ENCODE results near the gene ITGA7. TPM values are rescaled to one million over a fixed set of nuclear protein-coding genes. Genes with fewer than 3 reads are reported as not detected.

The ITGA7 gene
- total RNA-seq, 1 experiment from 2014 or later: 14.7 TPM

DNA sequence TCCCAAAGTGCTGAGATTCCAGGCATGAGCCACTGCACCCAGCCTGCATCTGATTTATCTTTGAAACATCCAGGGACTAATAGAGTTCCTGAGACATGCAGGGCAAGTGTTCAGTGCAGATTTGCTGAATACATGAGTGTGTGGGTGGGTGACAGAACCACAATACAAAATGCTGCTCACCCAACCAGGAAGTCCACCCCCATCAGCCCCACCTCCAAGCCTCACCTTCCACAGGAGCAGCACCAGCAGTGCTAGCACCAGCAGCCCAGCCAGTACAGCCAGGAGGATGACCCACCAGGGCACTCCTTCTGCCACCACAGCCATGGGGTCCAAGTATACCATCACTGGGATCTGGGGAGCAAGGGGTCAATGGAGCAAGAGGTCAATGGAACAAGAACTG lies 20.0 kb downstream of the ITGA7 start:
- POLR2A ChIA-PET (ENCODE audit: low non-redundant PET): interaction anchor here (0.7 kb wide), 1 partner anchor 8 kb away, joined by 6 read pairs; no protein-coding TSS in a partner anchor
- Histone ChIP-seq H3K27me3 (replicated peaks; ENCODE audit: insufficient read depth, low read depth, low read length, poor library complexity) (no peaks in the 10 kb centered on the region), H3K4me3 (ENCODE audit: low read depth, low read length, poor library complexity, severe bottlenecking) (no peak overlapping the region), H3K36me3 (ENCODE audit: insufficient read depth, low read length, poor library complexity, severe bottlenecking) (no peaks in the 10 kb centered on the region), H3K9me3 (ENCODE audit: low read depth, low read length, poor library complexity, severe bottlenecking) (no peaks in the 10 kb centered on the region), H3K4me1 (ENCODE audit: insufficient read depth, low read length, poor library complexity, severe bottlenecking) (no peaks in the 10 kb centered on the region), H3K27ac (ENCODE audit: low read depth, low read length, poor library complexity, severe bottlenecking) (no peak overlapping the region)
- DNase-seq (ENCODE audit: low spot score): no peak
- CTCF ChIA-PET: no interaction called here
- intact Hi-C loops (cut with micrococcal nuclease; ENCODE audit: unreplicated experiment): no loop called here
- BruUV-seq (replicated peaks): no TSS peak
- TF ChIP-seq, protein P1, sequence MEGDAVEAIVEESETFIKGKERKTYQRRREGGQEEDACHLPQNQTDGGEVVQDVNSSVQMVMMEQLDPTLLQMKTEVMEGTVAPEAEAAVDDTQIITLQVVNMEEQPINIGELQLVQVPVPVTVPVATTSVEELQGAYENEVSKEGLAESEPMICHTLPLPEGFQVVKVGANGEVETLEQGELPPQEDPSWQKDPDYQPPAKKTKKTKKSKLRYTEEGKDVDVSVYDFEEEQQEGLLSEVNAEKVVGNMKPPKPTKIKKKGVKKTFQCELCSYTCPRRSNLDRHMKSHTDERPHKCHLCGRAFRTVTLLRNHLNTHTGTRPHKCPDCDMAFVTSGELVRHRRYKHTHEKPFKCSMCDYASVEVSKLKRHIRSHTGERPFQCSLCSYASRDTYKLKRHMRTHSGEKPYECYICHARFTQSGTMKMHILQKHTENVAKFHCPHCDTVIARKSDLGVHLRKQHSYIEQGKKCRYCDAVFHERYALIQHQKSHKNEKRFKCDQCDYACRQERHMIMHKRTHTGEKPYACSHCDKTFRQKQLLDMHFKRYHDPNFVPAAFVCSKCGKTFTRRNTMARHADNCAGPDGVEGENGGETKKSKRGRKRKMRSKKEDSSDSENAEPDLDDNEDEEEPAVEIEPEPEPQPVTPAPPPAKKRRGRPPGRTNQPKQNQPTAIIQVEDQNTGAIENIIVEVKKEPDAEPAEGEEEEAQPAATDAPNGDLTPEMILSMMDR (conservative IDR thresholded peaks at IDR 0.05; ENCODE audit: low read depth, low read length): no peak
- TF ChIP-seq EZH2 (IDR thresholded peaks at IDR 0.05; ENCODE audit: borderline replicate concordance, low read depth, low read length, poor library complexity, severe bottlenecking): no peak

DNA sequence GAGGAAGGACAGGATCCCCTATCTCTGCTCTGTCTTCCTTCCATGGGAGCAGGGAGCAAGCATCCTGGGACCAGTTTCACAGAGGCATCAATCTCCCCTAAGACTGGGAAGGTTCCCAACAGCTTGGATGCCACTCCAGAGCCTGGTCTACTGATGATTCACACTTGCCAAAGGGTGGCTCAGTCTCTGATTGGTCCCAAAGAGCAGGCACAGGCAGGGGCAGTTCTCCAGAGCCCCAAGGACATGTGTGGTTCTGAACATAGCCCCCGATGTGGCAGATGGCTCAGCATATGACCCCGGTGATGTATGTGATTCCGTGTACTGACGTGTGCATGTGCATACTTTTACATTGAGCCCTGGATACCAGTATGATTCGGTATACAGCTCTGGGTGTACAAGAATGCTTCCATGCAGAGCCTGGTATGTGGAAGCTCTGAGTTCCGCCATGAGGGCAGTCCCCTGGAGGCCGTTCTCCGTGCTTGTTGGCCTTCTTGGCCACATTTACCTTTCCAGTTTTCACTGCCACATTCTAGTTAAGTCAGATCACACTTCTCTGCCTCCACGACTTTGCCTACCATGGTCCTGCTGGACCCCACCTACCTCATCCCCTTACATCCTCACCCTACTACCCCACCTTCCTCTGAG lies 21.2 kb downstream of the ITGA7 start:
- CTCF ChIA-PET: no interaction called here
- TF ChIP-seq EZH2 (IDR thresholded peaks at IDR 0.05; ENCODE audit: borderline replicate concordance, low read depth, low read length, poor library complexity, severe bottlenecking): no peak
- TF ChIP-seq, protein P1 (conservative IDR thresholded peaks at IDR 0.05; ENCODE audit: low read depth, low read length): no peak
- no peak overlapping the region for H3K27ac ChIP-seq (ENCODE audit: low read depth, low read length, poor library complexity, severe bottlenecking)
- H3K4me1 ChIP-seq (ENCODE audit: insufficient read depth, low read length, poor library complexity, severe bottlenecking): peaks cover 5% of the 10 kb centered on the region
- H3K27me3 ChIP-seq (replicated peaks; ENCODE audit: insufficient read depth, low read depth, low read length, poor library complexity): no peaks in the 10 kb centered on the region
- BruUV-seq (replicated peaks): no TSS peak
- no peaks in the 10 kb centered on the region for H3K9me3 ChIP-seq (ENCODE audit: low read depth, low read length, poor library complexity, severe bottlenecking)
- no peaks in the 10 kb centered on the region for H3K36me3 ChIP-seq (ENCODE audit: insufficient read depth, low read length, poor library complexity, severe bottlenecking)
- POLR2A ChIA-PET (ENCODE audit: low non-redundant PET): no interaction called here
- no peak for DNase-seq (ENCODE audit: low spot score)
- intact Hi-C loops (cut with micrococcal nuclease; ENCODE audit: unreplicated experiment): no loop called here
- H3K4me3 ChIP-seq (ENCODE audit: low read depth, low read length, poor library complexity, severe bottlenecking): no peak overlapping the region

DNA sequence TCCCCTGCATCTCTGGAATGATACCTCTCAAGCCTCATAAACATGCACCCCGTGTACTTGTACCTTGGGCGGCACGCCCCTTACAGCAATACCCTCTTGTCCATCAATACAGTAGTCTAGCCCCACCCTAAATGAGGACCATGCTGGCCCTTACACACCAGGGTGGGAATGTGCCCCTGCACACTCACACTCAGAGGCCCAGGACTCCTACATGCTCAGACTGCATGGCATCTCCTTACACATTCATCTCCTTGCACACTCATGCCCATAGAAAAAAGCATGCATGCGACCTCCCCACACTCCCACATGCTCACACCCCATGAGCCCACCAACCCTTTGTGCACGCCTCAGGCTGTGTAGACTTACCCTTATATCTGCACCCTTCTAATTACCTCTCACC lies 22.0 kb downstream of the ITGA7 start:
- Histone ChIP-seq H3K4me3 (ENCODE audit: low read depth, low read length, poor library complexity, severe bottlenecking) (no peak overlapping the region), H3K9me3 (ENCODE audit: low read depth, low read length, poor library complexity, severe bottlenecking) (no peaks in the 10 kb centered on the region), H3K4me1 (ENCODE audit: insufficient read depth, low read length, poor library complexity, severe bottlenecking) (peaks cover 12% of the 10 kb centered on the region), H3K36me3 (ENCODE audit: insufficient read depth, low read length, poor library complexity, severe bottlenecking) (no peaks in the 10 kb centered on the region), H3K27me3 (replicated peaks; ENCODE audit: insufficient read depth, low read depth, low read length, poor library complexity) (no peaks in the 10 kb centered on the region), H3K27ac (ENCODE audit: low read depth, low read length, poor library complexity, severe bottlenecking) (no peak overlapping the region)
- DNase-seq (ENCODE audit: low spot score): no peak
- intact Hi-C loops (cut with micrococcal nuclease; ENCODE audit: unreplicated experiment): no loop called here
- no peak for TF ChIP-seq EZH2 (IDR thresholded peaks at IDR 0.05; ENCODE audit: borderline replicate concordance, low read depth, low read length, poor library complexity, severe bottlenecking)
- no TSS peak for BruUV-seq (replicated peaks)
- CTCF ChIA-PET: no interaction called here
- POLR2A ChIA-PET (ENCODE audit: low non-redundant PET): no interaction called here
